Central memory CD4-positive, alpha-beta T cell (primary cell): Measurements from ENCODE around the gene MAZ.

Experiments used
- DNase-seq: peaks from one replicate; pipeline ENCODE4 v3.0.0; 2022

The MAZ gene

GRCh38 chr16:29809850-29810698 is 3.7 kb downstream of the MAZ start:
- DNase-seq = peak; percentile 54

GRCh38 chr16:29810699-29811169 is 4.4 kb downstream of the MAZ start:
- no peak for DNase-seq

- peak; percentile 59 for DNase-seq
Measured at GRCh38 chr16:29811170-29811895, 5.0 kb downstream of the MAZ start.

GRCh38 chr16:29811896-29812665 is 5.8 kb downstream of the MAZ start, which contains the start of gene PRRT2:
TSS of gene PRRT2 (plus strand) at chr16:29812193. CDS start at chr16:29813055, 862 bp downstream.
- DNase-seq = no peak

- no peak for DNase-seq
Measured at GRCh38 chr16:29812754-29813643, 6.7 kb downstream of the MAZ start.

GRCh38 chr16:29813644-29814562 is 7.6 kb downstream of the MAZ start:
- no peak for DNase-seq

- no peak for DNase-seq
Measured at GRCh38 chr16:29814592-29814991, 8.3 kb downstream of the MAZ start.

- DNase-seq = no peak
Measured at GRCh38 chr16:29815032-29815721, 8.8 kb downstream of the MAZ start.

- DNase-seq = peak; percentile 99
Measured at GRCh38 chr16:29815793-29816693, 9.7 kb downstream of the MAZ start, which contains the start of gene PAGR1. TSS of gene PAGR1 (plus strand) at chr16:29816152. CDS start at chr16:29816526, 374 bp downstream.

GRCh38 chr16:29816694-29817441 is 10.5 kb downstream of the MAZ start:
- DNase-seq = no peak

GRCh38 chr16:29818082-29818481 is 11.8 kb downstream of the MAZ start:
- no peak for DNase-seq

GRCh38 chr16:29819506-29819905 is 13.2 kb downstream of the MAZ start:
- no peak for DNase-seq

GRCh38 chr16:29820271-29820701 is 14.0 kb downstream of the MAZ start, which contains the start of gene MVP:
TSS of gene MVP (plus strand) at chr16:29820462. CDS start at chr16:29830550, 10,088 bp downstream.
- peak; percentile 46 for DNase-seq

GRCh38 chr16:29820730-29821642 is 14.7 kb downstream of the MAZ start:
- DNase-seq = peak; percentile 40

GRCh38 chr16:29821643-29822115 is 15.3 kb downstream of the MAZ start:
- no peak for DNase-seq

- no peak for DNase-seq
Measured at GRCh38 chr16:29824589-29825144, 18.3 kb downstream of the MAZ start.
